GM21367 (cell line): ENCODE results near the gene GALNT18.

Experiments
- ATAC-seq: cut with Tn5 transposase; IDR thresholded peaks from one replicate; pipeline ENCODE4 v1.9.1; 2021; ENCODE audit not compliant: unreplicated experiment

The GALNT18 gene

GRCh38 chr11:11320825-11321224, 301.0 kb downstream of the GALNT18 start:
- no peak for ATAC-seq

GRCh38 chr11:11318961-11319360, 302.8 kb downstream of the GALNT18 start:
- ATAC-seq = no peak

GRCh38 chr11:11318461-11318860, 303.3 kb downstream of the GALNT18 start:
- no peak for ATAC-seq

- no peak for ATAC-seq
Measured at GRCh38 chr11:11316651-11317230, 305.1 kb downstream of the GALNT18 start.

- no peak for ATAC-seq
Measured at GRCh38 chr11:11313902-11314692, 307.7 kb downstream of the GALNT18 start.

- no peak for ATAC-seq
Measured at GRCh38 chr11:11313426-11313825, 308.4 kb downstream of the GALNT18 start.

GRCh38 chr11:11312738-11313137, 309.1 kb downstream of the GALNT18 start:
- no peak for ATAC-seq

GRCh38 chr11:11311169-11311568, 310.6 kb downstream of the GALNT18 start:
- ATAC-seq = no peak

- no peak for ATAC-seq
Measured at GRCh38 chr11:11309906-11310305, 311.9 kb downstream of the GALNT18 start.

GRCh38 chr11:11308249-11308648, 313.6 kb downstream of the GALNT18 start:
- no peak for ATAC-seq

GRCh38 chr11:11306855-11307254, 314.9 kb downstream of the GALNT18 start:
- no peak for ATAC-seq

GRCh38 chr11:11304550-11304949, 317.3 kb downstream of the GALNT18 start:
- no peak for ATAC-seq

GRCh38 chr11:11302565-11302964, 319.2 kb downstream of the GALNT18 start:
- ATAC-seq = no peak

GRCh38 chr11:11301212-11301611, 320.6 kb downstream of the GALNT18 start:
- ATAC-seq = no peak

GRCh38 chr11:11297578-11297977, 324.2 kb downstream of the GALNT18 start:
- ATAC-seq = no peak

- no peak for ATAC-seq
Measured at GRCh38 chr11:11296434-11296833, 325.4 kb downstream of the GALNT18 start.

GRCh38 chr11:11294551-11294855, 327.3 kb downstream of the GALNT18 start:
- ATAC-seq = no peak

- no peak for ATAC-seq
Measured at GRCh38 chr11:11293798-11294550, 327.8 kb downstream of the GALNT18 start.

GRCh38 chr11:11292839-11293238, 329.0 kb downstream of the GALNT18 start:
- no peak for ATAC-seq

GRCh38 chr11:11291041-11292015, 330.5 kb downstream of the GALNT18 start:
- ATAC-seq = no peak

- no peak for ATAC-seq
Measured at GRCh38 chr11:11290354-11290753, 331.5 kb downstream of the GALNT18 start.
